HTERT RPE-1 (cell line): Measurements from ENCODE around the gene LCP2.

Experiments
- in situ Hi-C: fragments of 300-500 bp; cut with MboI; formaldehyde crosslinking; loops from 4 replicates; pipeline ENCODE4 v1.14.3; 2020; ENCODE audit warnings: low sequenced_read_pairs

LCP2 gene

DNA sequence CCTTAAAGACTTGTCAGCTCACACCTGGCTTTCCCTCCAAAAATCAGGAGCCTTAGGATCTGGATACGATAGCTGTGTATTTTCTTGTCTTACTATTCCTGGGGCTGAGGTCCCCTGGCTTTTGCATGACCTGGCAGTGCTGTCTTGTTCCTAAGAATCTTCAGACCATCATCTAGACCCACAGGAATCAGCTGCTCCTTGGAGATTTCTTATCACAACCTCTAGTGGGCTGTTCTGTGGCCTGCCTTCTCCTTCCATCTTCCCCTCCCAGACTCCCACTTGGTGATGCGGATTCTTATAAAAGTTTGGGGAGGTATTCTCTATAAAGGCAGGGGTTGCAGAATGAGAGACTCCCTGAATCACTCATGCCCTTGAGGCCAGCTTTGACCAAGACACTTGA, 21.4 kb downstream of the LCP2 start:
- in situ Hi-C loops, result no loop called here

DNA sequence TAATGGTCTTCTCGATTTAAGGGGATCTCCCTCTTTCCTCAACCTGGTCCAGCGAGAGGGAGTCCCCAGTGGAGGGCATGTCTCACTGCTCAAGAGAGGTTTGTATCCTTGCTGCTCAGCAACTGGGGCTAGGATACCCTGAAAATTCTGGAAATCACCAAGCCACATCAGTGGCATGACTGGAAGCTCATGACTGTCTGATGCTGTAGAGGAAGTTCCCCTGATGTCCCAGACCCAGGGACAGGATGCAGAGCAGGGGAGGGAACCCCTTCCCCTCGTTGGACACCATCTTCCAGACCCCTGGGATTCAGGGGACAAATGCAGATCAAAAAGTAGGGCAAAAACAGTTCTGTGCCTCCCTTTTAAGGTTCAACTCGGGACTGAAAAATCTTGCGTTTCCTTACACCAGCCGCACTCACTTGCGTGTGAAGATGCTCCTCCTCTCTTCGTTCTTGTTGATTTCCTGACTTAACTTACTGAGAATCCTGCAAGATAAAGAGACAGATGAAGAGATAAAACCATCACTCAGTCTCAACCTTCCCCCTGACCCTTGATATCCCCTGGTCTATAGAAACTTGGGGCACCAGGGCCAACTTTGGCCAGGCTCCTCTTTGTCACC, 22.1 kb downstream of the LCP2 start:
- in situ Hi-C loops, result no loop called here

DNA sequence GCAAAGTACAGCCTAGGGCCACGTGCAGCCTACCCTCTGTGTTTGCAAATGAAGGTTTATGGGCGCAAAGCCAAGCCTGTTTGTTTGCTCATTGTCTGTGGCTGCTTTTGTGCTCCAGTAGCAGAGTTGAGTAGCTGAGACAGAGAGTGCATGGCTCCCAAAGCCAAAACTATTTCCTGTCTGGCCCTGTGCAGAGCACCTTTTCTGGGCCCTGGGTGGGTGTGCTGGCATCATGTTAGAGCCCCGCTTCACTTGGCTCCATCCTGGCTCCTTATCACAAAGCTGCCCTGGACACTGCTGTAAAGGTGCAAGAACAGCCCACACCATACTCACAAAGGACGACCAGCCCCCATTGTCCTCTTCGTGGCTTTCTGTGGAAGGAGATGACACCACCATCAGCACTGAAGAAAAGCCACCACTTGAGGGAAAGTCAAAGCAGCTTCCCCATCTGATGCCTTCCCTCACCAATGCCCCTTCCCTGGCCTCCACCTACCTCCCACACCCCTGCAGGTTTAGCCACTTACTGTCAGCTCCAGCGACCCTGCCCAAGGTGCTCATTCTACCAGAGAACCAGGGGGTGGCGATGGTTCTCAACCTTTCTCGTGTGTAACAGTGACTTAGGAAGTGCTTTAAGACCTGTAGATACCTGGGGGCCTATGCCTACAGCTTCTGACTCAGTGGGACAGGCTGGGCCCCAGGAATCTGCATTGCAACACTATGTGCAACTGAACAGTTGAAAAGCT, 23.4 kb downstream of the LCP2 start:
- in situ Hi-C loops, result no loop called here

DNA sequence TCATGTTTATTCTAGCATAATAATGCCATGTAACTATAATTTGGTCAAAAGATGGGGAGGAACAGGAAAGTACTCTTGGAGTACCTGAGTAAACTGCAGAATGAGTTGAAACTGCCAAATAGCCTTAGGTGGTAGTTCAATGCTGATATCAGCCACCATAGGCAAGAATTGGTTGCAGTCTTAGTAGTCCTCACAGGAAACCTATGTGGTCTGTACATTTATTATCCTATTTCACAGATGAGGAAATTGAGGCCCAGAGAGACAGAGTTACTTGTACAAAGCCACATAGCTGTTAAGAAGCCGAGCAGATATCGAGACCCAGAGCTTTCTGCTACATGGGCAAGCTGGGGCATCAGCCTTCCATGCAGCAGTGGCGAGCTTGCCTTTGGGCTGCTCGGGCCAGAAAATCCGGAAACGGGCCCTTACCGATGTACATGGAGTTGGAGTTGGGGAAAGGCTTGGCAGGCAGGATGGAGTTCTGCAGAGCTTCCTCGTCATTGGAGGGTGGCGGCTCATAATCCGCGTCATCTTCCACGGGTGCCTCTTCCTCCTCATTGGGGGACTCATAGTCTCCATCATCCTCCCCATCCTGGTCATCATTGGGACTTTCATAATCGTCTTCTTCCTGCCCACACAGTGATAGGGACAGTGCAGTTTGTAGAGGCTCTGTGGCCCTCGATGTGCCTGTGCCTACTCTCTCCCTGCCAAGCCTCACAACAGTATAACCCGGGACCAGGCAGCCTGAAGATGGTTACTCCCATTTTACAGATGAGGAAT, 27.1 kb downstream of the LCP2 start:
- in situ Hi-C loops, result no loop called here

DNA sequence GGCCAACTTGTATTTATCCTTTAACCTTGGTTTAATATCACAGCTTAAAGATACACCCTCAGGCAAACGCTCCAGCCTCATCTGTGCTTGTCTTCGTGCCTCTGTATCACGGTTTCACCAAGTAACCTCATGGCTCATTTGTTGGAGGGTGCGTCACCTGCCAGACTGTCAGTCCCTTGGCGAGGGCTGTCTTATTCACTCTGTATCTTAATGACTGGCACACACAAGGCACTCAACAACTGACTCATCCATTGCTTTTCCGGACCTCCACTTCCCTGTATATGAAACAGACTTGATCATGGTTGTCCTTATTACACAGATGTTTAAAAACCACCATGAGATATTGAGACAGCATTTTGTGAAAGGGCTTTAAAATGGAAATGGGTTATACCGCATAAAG, 28.0 kb downstream of the LCP2 start:
- in situ Hi-C loops, result no loop called here

DNA sequence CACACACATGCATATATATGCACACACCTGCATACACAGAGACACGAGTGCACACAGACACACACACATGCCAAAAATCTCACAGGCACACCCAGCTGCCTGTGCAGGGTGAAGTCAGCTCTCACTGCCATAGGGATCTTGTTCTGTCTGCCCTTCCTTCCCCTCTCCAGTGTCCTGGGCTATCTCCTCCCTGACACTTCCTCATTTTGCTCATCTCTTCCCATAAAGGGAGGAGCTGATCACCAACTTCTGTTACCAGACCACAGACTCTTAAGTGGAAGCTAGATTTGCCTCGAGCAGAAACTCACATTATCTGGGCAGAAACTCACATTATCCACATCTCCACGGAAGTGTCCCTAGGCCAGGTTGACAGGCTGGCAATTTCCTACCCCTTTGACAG, 28.7 kb downstream of the LCP2 start:
- in situ Hi-C loops, result no loop called here

DNA sequence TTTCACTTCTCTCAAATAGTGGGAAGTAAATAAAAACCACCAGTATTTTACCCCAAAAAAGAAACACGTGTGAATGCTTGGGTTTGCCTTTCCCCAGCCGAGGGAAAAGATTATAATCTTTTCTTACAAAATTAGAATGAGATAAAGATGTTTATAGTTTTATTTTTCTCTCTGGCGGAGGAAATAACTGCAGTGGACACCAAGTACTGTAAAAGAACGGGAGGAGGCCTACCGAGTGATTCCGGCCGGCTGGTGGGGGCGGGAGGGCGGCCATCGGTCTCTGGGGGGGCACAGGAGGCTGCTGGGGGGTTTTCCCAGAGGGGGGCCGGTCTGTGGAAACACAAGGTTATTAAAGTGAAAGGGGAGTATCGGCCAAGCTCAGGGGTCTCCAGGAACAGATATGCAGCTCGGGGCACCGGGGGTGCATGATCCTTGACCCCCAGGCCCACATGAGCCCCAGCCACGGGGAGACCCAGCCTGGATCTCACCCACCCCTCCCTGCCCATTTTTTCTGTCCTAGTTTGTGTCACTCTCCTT, 29.4 kb downstream of the LCP2 start:
- in situ Hi-C loops, result no loop called here

DNA sequence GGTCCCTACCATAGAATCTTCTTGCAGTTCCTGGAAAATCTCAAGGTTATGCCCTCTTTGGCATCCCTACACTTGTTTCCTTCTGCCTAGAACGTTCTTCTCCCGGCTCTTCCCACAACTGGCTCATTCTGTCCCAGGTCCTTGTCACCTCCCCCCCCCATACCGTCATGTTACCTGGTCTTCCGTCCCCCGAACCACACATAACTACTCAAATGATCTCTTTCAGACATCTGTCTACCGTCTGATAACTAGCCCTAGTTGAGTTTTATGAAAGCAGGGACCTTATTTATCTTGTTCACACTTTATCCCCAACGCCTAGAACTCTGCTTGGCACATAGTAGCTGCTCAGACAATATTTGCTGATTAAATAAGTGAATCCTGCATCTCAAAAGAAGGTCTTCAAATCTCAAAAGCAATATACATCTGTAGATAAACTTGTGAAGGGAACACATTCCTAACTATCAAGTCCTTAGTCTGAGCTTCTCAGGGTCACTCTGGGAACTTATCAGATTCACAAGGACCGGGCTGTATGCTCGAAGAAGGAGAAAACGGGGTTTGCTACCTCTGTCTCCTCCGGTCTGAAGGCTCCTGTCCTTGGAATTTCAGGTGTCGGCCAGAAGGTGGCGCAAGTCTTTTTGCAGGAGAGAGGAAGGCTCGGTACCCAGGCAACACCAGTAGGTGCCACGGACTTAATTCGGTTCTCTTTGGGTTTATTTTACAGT, 30.0 kb downstream of the LCP2 start:
- in situ Hi-C loops, result no loop called here

DNA sequence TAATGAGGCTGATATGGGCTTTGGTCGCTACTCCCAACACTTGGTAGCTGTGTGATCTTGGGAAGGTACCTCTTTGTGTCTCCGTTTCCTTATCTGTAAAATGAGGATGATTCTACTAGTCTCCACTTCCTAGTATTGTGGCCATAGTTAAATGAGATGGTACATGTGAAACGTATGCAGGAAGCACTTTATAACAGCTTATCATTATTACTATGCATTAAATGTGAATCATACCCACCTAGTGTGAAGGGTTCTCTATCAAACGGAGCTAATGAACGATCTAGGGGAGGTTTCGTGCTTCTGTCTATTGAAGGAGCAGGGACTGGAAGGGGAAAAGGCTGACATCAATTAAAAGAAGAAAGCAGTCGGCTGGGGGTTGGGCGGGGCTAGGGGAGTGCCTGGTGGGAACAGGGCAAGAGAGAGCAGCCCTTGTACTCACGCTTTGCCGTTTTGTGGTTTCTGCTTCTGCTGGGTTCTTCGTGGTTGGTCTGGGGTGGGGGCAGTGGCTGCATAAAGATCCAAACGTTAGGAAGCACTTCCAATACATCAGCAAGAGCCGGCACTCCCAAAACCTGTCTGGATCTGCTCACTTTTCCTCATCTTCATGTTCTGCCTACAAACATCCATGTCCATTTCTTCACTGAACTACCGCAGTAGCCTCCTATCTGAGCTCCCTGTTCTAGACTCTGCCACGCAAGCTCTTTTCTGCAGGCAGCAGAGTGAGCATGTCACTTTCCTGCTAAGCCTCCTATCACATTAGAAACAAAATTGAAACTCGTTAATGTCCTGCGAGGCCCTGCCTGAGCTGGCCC, 30.8 kb downstream of the LCP2 start:
- in situ Hi-C loops, result no loop called here

DNA sequence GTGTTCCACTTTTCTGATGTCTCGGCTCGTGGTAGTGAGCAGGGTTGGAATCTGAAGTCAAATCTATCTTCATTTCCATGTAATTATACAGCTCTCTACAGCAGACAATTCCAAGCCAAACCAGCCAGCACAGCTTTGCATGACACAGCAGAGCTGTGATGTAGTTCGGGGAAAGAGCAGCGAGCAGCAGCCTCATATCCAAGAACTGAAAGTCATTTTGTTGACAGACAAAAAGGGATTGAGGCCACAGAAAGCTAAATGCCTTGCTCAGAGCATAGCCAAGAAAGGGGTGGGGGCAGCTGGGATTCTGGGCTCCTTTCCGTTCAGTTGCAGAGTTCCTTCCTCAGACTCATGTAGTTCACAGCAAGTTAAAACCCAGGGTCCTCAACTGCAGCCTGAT, 32.1 kb downstream of the LCP2 start:
- in situ Hi-C loops, result no loop called here

DNA sequence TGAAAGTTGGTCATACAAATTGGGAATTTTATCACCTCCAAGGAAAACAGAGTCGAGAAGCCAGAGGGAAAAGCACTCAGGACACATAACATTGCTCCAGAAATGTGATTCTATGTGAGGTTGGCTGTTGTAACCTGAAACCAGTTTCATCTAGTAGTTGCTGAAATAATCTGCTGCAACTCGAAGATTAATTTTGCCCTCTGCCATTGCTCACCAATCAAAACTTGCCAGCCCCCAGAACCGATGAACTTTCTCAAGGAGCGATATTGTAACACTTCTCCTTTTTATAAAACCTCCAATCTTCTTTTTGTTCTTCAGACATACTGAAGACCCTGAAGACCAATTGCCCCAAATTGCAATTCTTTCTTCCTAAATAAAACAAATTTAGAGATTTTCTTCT, 33.7 kb downstream of the LCP2 start:
- in situ Hi-C loops, result no loop called here

DNA sequence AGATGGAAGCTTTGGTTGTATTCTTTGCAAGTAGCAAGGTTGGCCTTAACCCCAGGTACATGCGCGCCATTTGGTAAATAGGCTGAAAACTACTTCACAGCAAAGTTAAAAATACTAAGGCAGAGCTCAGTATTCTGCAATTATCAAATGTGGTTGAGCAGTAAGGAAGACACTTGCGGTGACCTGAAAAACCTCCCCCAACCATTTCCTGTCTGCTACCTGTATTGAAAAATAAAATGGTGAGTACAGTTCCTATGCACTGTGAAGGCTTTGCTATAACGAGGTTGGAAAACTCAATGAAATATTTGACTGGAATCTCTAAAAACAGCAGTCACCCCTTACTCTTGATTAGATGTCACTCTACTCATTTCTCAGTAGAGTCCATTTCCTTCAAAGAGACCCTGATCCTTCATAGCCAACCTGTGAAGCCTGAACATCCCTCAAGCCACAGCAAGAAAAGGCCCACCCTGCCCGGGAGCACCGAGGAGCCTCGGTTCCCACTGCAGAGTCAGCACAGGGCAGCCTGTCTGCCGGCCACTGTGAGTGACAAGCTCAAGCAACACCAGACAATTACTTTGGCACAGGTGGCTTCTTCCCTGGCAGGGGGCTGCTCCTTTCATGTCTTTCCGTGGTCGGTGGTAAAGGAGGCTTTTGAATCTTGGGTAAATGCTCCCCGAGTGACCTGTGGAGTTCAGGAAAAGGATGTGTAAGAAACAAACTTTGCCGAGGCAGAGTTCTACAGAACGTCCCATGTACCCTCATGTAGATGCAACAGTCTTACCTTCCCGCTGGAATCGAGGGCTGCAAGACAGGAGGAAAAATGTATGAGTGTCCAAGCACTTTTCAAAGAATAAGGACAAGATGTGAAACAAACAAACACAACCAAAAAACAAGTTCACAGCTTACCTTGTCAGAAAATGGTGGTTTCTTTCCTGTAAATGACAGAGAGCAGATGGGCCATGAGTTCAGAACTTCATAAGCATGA, 35.2 kb downstream of the LCP2 start:
- in situ Hi-C loops, result no loop called here

DNA sequence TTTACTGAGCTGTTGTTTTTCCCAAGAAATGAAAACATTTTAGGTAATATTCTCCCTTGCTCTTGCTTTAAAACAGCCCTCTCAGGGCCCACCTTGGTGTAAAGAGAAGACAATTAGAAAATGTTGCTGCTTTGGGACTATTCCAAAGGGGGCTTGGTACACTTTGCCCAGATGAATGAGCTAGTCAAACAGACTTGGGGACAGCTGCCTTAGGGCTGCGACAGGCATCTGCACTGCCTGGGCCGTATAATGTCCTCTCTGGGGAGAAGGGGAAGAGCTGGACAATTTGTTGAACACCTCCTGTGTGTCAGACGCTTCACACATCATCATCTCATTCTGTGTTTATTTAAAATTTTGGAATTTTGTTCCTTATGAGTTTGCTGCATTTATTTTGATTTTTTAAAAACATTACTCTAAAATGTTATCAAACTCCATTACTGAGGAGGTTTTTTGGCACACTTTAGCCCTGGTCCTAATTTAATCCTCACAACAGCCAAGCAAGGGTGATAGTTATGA, 36.0 kb downstream of the LCP2 start:
- in situ Hi-C loops, result no loop called here

DNA sequence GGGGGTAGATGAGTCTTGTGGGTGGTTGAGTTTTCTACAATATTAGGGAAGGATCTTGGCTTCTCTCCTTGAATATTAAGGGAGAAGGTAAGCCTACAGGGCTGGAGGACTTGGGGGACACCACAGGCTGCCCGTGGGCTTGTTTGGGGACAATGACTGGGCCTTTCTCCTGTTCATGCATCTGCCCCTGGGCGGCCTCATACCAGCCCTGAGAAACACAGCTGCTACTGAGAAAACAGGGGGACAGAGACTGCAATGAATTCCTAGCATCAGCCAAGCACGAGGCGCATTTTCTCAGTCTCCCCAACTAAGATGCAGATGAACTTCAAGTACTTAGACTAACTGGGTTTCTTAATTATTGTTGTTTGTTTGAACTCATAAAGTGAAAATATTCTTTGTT, 40.2 kb downstream of the LCP2 start:
- in situ Hi-C loops, result no loop called here

DNA sequence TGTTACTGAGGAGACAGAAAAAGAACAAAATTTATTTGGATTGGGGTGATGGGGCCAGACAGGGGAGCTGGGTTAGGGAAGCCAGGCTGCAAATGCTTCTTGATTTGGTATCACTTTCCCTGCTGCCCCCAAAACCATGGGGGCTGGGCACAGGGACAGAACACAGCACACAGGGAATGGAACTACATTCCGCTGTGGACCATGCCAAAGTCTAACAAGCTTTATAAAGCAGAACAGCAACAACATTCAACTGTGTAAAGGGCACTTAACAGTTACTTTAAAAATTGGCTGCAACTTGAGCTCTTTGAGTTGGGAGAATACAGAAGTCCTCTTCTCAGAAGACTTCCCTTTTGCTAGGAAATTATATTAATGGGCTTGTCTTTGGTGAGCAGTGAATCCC, 41.0 kb downstream of the LCP2 start:
- in situ Hi-C loops, result no loop called here

DNA sequence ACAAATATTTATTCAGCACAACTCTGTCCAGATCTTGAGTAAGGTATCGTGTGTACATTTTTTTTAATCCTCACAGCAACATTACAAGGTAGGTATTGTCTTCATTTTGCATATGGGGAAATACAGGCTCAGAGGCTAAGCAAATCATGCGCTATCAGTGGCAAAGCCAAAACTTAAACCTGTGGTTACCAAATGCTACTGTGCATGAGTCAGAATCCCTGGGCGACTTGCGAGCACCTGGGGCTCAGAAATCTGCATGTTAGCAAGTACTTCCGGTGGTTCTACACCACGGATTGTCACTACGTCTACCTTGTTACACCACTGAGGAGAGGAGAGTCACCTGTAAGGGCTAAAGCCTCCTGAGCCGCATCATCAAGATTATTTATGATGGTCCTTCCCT, 43.5 kb downstream of the LCP2 start:
- in situ Hi-C loops, result no loop called here

DNA sequence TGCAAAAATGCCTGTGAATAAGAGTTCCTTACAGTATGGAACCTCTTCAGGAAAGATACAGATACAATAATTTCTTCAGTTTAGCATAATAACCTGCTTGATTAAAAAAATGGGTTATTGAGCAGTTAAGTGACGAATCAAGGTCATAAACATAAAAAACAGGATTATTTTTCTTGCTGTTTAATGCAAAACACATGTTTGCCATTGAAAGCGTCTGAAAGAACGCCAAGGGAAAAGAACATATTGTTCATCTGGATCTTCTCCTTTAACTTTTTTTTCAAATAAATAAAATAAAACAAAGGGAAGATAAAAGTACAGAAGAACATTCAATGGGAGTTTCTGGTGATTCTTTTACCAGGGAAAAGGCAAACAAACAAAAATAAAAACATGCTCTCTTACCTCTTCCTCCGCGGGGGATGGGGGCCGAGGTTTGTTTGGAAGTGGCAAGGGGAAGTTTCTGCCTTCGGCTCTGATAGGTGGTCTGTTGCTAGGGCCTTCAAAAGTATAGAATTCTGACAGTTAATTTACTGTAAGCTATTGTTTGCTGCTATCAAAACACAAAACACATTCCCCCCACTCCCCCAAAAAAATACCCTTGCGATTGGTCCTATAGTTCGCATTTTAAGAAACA, 44.7 kb downstream of the LCP2 start:
- in situ Hi-C loops, result no loop called here

DNA sequence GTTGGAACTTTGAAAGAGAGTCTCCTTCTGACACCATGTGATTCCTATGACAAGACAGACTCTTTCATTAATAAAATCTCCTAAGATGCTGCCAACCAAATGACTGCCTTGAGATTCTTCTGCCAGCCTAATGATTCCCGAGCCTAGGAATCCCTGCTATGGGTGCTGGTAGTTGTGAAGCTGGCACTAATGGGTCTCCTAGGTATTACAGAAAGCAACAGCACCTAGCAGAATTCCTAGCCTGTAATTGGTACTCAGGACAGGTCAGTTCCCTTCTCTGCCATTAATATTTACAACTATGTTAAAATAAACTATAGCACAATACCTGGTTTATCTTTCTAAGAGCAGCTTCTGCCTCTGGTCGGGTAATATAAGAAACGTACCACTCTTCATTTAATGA, 45.5 kb downstream of the LCP2 start:
- in situ Hi-C loops, result no loop called here

DNA sequence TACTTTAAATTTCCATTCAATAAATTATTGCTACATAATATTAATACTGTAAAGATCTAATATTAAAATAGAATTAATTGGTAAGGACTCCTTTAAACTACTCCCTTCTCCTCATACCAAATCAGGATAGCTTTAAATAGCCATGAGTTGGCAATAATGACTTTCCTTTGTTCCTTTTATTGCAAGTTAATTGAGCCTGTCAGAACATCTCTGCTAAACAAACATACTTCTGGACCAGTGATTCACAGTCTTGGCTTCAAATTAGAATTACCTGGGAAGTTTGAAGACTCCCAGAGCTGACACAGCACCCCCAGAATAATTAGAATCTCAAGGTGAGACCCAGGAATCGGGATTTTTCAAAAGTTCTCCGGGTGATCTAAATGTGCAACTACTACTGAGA, 46.1 kb downstream of the LCP2 start:
- in situ Hi-C loops, result no loop called here
